ENCODE measurements around the gene UBE2J1.
"Not testable (repeated sequence)": the region's sequence is repeated elsewhere in the genome, so short reads cannot be mapped to it uniquely, and the experiment has no call there.

UBE2J1 gene, protein sequence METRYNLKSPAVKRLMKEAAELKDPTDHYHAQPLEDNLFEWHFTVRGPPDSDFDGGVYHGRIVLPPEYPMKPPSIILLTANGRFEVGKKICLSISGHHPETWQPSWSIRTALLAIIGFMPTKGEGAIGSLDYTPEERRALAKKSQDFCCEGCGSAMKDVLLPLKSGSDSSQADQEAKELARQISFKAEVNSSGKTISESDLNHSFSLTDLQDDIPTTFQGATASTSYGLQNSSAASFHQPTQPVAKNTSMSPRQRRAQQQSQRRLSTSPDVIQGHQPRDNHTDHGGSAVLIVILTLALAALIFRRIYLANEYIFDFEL

DNA sequence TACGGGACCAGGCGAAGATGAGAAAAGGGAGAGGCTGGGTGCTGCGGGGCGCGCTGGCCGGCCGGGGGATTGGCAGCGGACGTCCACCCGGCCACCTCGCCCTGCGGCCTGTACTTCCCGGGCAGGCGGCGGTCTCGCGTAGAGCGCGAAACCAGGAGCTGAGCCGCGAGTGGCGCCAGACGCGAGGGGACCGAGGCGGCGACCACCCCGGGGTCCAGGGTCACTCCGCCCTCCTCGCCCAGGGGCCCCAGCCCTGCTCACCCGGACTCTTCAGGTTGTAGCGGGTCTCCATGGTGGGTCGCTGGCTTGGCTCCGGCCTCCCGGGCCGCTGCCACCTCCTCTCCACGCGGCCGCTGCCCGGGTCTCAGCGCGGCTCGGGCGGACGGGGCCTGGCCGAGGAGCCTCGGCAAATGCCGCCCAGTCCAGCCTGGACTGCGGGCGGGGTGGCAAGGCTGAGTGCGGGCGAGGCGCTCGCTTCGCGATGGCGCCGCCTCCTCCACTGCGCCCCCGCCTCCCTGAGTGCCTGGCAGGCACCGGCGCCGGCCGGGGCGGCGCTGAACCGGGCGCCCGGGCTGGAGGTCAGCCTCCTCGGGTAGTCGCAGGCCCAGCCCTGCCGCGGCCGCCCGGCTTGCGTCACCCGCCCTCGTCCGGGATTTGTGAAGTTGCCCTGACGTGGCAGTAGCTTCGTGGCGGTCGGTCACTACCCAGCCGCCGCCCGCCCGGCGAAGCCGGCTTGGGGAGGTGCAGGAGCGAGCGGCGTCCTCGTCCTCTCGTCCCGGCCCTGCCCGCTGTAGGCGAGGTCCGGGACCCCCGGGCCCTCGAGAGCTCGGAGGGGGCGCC lies at the start of gene UBE2J1:
Gene UBE2J1 (minus strand): TSS at position 445 of the 840 bp plus-strand sequence. CDS start 153 bp downstream, at position 292.
- peak; percentile 70 for DNase-seq

DNA sequence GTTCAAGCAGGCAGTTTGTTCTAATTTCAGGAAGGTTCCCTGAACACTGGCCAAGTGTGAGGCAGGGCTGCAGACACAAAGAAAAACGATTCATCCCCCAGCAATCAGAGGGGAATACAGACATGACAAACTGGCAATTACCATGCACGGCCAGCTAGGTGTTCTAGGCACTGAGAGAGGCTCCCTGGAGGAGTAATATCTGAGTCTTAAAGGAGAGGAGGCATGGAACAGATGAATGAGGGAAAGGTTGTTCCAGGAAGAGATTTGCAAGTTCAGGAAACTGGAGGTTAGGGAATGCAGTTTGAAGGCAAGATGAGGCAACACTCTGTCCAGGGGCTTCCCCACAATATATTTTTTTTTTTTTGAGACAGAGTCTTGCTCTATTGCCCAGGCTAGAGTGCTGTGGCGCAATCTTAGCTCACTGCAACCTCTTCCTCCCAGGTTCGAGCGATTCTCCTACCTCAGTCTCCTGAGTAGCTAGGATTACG lies 48.4 kb upstream of the UBE2J1 start:
- no peak for DNase-seq

DNA sequence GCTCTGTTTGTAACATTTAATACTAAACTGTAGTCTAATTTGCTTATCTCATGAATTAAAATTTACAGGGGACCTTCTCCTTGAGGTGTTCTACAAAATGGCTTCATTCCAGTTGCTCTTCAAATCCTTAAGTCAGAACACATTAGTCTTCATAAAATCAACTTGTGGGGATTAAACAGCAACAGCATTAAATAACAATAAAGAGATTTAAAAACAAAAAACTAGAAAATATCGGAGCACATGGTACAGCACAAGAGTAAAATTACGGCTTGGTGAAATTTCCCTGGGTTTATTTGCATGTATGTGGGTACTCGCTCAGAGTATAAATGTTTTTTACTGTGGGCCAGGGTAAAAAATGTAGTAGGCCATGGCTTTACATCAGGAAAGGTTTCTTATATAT lies 47.5 kb upstream of the UBE2J1 start:
- no peak for DNase-seq

DNA sequence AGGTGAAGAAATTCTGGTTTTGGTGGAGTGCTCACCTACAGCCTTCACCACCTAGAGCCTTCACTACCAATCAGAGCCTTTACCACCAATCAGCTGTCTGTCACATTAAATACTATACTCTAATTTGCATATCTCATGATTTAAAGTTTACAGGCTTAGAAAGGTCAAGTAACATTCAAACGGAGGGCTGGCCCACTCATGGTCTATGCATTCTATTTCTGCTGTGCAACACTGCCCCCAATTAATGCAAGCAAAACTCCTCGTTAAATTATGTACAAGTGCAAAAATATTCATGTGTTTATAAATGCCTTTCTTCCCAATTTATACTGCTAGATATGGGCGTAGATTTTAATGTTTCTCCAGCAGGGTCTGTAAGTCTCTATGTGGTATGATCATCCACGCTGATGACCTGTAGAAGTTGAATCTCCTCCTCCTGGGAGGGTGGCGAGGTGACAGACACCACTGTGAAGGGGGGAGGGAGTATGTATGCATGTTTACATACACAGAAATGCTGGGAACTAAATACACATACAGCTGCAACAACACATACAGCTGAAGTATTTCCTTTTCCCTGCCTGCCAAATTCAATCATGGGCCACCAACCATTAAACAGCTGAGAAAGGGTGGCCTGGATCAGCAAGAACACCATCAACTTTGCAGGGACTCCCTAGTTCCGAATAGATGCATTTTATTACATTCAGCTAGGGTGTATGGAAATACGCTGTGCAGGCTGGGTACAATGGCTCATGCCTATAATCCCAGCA lies 46.4 kb upstream of the UBE2J1 start:
- no peak for DNase-seq

DNA sequence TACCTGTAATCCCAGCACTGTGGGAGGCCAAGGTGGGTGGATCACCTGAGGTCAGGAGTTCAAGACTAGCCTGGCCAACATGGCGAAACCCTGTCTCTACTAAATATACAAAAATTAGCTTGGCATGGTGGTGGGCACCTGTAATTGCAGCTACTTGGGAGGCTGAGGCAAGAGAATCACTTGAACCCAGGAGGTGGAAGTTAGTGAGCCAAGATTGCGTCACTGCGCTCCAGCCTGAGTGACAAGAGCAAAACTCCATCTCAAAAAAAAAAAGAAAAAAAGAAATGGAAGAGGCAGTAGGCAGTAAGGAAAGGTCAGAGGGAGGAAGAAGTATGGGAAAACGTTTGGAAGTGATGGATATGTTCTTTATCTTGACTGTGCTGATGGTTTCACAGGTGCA lies 45.4 kb upstream of the UBE2J1 start:
- DNase-seq: not testable (repeated sequence)

DNA sequence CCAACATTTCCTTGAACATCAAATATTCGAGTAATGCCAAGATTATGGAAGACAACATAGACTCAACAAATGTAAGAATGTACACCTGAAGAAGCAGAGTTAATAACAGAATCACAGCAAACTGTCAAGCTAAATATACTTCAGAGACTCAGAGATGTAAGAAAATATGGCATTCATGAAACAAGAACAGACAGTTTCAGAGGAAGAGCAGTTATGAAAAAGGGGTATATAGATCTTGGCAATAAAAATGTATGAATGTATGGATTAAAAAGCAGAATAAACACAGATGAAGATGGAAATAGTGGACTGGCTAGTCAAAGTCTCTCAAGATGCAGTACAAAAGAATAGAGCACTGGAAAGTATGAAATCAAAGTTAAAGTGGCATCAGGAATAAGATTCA lies 41.1 kb upstream of the UBE2J1 start:
- no peak for DNase-seq

DNA sequence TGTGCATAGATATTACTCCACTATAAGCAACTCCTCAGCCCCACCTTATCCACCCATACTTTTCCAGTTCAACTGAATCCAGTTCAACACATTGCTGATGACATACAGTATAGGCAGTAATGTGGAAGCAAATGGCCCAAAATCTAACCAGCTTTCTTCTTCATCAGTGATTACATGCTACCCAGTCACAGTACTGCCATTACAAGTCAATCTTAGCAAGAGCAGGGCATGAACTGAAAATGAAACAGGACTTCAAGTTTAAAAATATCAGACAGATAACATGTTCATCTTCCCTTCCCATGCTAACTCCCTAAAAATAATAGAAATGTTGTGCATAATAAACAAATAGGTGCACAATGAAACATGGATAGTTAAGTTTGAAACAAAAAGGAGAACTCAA lies 40.3 kb upstream of the UBE2J1 start:
- no peak for DNase-seq

DNA sequence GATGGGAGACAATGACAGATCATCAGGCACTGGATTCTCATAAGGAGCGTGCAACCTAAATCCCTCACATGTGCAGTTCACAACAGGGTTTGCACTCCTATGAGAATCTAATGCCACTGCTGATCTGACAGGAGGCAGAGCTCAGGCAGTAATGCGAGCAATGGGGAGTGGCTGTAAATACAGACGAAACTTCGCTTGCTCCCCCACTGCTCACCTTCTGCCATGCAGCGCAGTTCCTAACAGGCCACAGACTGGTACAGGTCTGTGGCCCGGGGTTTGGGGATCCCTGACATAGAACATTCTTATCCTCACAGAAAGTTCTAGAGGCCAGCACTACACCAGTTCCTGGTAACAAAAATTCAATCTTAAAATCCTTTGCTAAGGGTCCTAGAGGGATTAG lies 36.3 kb upstream of the UBE2J1 start:
- no peak for DNase-seq

DNA sequence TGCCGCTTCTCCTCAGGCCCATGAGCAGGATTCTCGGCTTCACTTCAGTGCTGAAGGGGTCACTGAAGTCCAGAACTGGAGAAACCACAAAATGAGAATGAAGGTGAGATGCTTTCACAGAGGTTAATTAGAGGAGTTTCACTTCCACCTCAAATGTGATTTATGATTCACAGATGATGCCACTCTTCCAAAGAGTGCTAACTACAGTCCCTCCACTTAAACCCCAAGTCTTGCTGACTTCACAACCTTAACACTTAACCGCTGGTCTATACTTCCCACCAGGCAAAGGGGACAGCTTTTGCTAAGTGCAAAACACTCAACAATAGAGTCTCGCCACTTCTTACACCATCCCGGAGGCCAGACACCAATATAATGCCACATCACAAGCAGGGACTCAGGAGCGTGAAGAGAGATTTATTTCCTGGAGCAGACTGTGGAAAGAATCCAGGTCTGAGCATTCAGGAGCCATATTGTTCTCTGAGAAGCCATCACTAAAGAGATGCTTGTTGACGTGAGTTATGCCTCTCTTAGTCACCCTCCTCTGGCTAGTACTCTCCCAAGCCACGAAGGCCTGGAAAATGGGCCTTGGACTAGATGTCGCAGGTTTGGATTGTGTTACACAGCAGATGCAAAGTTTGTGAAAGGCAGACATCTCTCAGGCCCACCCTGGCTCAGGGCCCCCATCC lies 35.1 kb upstream of the UBE2J1 start:
- DNase-seq: no peak

DNA sequence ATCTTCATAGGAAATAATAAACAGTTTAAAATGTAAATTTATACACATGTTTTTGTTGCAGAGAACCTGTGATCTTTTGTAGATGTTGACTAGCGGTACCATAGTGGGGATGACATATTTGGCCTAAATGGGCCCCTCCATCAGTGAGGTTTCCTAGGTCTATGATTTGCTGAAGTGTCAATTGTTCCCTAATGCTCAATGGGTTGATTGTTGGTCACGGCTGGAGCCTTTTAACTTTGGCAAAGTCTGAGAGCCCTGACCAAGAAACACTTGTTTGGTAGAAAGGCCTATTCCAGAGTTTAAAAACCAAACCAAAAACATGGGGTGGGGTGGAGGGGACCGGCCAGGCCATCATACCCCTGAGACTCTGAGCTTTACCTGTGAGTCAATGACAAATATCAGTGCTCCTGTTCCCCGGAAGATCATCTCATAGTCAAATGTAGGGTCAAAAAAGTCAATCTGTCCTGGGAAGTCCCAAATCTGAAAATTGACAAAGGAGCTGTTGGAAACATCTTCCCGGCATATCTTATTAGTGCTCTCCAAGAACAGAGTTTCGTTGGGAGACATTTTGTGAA lies 34.5 kb upstream of the UBE2J1 start:
- no peak for DNase-seq

DNA sequence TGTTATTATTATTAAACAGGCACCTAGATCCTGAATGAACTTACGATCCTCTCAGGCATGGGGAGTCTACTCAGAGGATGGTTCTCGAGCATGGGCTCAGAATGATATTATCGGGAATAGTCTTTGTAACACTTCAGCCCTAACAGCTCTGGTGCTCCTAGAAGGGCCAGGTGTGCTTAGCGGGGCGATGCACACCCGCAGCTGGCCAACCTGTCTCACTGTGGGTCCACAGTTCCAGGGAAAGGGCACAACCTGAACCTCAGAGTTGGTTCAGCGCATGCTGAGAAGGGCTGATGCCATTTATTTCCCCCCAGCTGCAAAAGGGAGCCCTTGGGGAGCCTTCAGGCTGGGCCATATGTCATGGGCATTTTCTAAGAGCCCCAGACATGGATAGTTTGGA lies 33.3 kb upstream of the UBE2J1 start:
- DNase-seq: no peak

DNA sequence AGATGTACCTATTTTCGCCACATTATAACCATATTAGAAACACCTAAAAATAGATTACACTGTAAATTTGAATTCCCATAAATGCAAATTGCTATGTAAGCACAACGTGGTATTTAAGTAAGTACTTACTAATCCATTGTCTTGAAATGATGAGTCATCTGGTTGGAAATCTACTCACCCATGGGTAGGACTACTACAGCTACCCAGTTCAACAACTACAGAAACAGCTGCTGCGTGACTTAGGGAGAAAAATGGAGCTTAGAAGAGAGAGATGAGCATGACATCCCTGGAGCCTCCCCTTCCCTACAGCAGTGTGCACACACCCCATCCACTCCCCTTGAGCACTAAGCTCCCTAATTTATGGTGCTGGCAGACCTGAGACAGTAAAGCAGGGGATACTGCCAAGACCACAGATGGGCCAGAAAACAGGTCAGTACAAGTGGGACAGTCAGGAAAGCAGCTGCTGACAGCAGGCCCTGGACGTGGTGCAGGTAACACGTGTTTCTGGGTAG lies 32.7 kb upstream of the UBE2J1 start:
- DNase-seq: no peak

DNA sequence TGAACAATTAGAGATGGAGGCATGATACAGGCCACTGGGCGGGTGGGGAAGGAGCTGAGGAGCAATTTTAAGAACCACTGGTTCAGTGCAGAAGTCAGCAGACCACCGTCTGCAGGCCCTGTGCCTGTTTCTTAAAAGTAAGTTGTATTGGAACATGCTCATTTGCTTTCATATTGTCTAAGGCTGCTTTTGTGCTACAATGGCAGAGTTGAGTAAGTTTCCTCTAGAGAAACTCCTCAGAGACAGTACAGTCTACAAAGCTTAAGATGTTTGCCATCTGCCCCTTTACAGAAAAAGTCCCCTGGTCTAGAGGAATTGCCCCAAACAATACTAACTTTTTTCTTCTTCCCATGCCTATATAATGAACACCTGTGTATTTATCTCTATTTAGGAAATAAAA lies 28.5 kb upstream of the UBE2J1 start:
- no peak for DNase-seq

DNA sequence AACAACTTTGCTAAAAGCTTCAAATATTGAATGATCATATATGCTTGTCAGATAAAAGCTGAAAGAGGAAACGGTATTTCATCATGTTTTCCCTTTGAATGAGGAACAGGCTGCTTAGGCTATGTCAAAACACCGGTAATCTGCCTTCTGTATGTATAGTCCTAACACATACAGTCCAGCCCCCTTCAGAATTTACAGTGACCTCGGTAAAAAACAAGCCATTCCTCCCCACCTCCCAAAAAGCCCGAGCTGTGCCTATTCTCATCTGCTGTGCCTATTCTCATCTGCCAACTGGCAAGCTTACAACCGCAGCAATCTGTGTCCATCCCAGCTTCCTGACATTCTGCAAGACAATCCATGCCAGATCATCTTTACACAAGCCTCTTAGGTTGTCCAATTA lies 26.8 kb upstream of the UBE2J1 start:
- no peak for DNase-seq

DNA sequence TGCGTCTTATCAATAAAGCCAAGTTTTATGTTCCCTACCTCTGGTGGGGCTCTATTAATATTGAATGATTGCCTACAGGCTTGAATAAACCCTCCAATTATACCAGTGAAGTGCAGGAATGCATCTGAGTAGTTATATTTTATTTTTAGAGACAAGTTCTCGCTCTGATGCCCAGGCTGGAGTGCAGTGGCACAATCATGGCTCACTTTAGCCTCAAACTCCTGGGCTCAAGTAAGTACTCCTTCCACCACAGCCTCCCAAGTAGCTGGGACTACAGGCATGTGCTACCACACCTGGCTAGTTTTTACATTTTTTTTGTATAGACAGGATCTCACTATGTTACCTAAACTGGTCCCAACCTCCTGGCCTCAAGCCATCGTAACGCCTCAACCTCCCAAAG lies 26.1 kb upstream of the UBE2J1 start:
- no peak for DNase-seq

DNA sequence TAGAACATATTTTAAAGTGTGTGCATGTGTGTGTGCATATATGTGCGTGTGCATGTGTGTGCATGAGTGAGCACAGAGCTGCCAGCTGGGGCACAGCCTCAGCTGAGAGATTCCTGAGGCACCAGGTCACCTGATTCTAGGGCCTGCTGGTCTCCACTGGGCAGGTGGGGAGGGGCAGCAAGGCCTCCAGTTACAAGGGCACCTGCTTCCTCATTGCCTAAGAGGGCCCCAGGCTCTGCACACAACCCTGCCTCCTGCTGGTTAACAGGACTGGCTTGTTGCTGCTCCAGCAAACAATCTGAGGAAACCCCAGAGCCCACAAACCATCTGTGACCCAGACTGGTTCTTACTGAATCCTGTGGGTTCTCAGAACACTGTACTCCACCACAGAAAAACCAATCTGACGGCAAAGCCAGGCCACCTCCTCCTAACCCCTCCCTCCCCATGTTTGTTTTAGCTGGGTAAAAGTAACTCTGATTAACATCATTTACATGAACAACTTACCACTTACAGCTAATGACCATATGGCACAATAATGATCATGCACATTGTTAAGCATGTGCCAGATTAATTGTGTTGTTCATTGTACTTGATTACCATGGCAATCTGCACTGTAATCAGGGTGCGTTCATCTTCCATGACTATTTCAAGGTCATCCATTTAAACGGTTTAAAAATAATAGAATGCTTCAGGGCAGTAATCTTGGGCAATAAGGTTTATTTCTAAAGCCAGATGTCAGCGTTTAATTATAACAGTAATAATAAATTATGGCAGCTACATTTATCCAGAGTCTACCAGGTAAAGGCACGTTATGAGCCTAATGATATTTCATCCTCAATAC lies 23.1 kb upstream of the UBE2J1 start:
- peak; percentile 62 for DNase-seq

DNA sequence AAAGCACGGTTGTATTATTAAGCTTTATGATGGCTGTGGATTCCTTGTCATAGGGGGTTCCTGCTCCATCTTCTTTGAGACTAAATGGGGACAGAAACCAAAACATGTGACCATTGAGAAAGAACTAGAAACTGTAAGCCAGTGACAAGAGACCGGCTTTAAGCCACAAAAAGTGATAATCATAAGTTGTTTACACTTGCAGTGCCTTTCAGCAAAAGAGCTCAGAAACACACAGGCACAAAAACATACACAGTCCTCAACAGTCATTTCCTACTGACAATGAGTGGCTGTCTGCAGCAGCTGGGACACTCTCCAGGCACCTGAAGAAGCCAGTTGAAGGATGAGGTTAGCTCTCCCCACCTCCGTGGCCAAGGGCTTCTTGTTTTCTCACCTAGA lies 20.0 kb upstream of the UBE2J1 start:
- DNase-seq: no peak

DNA sequence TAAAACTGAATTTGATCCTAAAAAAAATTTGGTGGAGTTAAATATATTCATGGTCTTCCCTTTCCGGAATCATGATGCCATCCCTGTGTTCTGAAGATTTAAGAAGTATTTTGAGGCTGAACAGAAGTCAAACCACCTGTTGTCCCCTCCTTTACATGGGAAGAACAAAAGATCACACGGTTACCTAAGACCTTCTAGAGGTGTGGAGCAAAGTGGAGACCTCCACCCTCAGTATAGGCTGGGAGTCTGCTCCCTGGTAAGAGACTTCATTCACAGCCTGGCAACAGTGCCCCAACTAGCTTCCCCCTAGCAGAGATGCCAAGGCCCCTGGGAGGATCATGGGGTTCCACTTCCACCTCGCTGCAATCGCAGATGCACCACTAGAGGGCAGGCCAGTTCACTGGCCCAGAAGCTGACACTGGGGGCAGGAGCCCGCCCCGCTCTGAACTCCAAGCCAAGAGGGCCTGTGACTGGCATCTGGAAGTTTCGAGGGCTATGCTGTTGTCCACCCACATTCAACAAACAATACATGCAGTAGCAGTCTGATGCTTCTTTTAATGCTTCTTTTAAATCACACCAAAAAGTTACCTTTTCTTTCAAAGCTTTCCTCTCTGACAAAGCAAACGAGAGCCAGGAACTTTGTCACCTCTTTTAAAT lies 19.5 kb upstream of the UBE2J1 start:
- DNase-seq: peak; percentile 77

DNA sequence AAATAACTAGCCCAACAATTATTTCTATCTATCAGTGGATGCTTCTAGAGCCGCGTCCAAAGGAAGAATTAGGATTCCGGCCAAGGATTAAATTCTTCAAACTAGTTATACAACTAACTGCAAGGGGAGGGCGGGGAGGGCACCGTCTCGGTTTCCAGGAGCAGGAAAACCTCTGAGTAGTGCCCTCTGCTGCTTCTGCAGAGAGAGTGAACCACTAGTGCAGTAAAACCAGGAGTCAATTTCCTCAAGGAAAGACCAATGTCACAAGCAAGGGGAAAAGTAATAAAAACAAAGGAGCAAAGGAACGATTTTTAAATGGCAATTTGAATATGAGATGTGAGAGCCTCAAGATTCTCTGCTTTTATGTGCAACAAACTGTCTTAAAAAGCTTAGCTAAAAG lies 16.5 kb upstream of the UBE2J1 start:
- DNase-seq: no peak

DNA sequence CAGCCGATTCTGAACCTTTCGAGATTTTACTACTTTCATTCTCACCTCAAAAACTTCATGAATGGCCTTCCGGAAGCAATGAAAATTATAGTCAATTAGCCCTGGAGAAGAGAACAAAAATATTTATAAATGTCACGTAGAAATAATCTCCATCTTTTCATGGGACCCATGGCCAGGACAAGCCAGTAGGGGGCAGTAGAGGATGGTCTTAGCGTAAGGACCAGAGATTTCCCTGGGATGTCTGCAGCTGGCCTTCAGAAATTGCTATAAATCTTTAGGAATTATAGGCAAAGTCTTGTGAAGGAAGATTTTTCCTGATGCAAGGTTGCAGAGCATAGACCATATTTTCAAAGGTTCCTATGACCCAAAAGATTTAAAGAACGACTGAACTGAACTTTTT lies 15.6 kb upstream of the UBE2J1 start:
- peak; percentile 53 for DNase-seq

DNA sequence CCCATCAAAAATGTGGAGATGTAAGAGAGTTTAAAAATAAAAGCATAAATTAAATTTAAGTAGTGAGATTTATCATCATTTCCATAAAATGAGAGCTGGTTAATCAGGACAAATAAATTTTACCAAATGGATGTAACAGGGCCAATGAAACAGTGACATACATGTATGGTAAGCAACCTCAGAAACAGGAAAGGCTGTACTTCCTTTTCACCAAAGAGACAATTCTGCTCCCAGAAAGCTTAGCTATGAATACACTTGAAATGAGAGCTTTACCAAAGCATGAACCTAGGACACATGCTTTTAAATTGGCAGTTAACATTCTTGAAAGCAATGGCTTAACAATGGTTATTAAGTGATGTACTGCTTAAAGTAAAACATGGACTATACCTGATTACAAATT lies 12.1 kb upstream of the UBE2J1 start:
- DNase-seq: no peak
